Uterus (tissue), 4 donors: ENCODE measurements around the gene PPM1H. TPM values are rescaled to one million over a fixed set of nuclear protein-coding genes. Genes with fewer than 3 reads are reported as not detected.
A peak's percentile ranks its signal among the peaks of the same experiment; 100 is the strongest.

Source experiments
- DNase-seq, 2 donors: peaks; one replicate each; pipeline ENCODE4 v3.0.0-alpha.2; 2019 to 2020
- H3K27ac ChIP-seq, 2 donors: fragments of 200-600 bp; sonication (generic); 1 replicate in 1 of 2; 2 replicates in 1 of 2; pipeline ENCODE4 v1.5.1; 2016 to 2018
- H3K27me3 ChIP-seq, 2 donors: fragments of 200-600 bp; sonication (generic); one replicate each; pipeline ENCODE4 v1.5.1; 2018 to 2019; ENCODE audit warnings: control low read depth in 1 of 2
- H3K36me3 ChIP-seq, 2 donors: fragments of 200-600 bp; sonication (generic); one replicate each; pipeline ENCODE4 v1.5.1; 2019; ENCODE audit warnings: control low read depth in 1 of 2
- H3K4me1 ChIP-seq, 2 donors: fragments of 200-600 bp; sonication (generic); one replicate each; pipeline ENCODE4 v1.5.1; 2018 to 2019; ENCODE audit warnings: control low read depth in 1 of 2
- H3K4me3 ChIP-seq, 2 donors: fragments of 200-600 bp; sonication (generic); 1 replicate in 1 of 2; 2 replicates in 1 of 2; pipeline ENCODE4 v1.5.1; 2018 to 2019; ENCODE audit warnings: mild to moderate bottlenecking in 1 of 2
- H3K9me3 ChIP-seq, 2 donors: fragments of 200-600 bp; sonication (generic); one replicate each; pipeline ENCODE4 v1.5.1; 2019; ENCODE audit warnings: control low read depth in 1 of 2
- CTCF ChIP-seq, 4 experiments: fragments of 200-600 bp in 2 of 4; fragments of 450-650 bp in 2 of 4; sonication (generic) in 2 of 4; IDR thresholded peaks; one replicate each; pipeline ENCODE4 v1.5.1; 2016 to 2019; ENCODE audit warnings: antibody characterized with exemption in 4 of 4, mild to moderate bottlenecking in 2 of 4, moderate library complexity in 1 of 4
- POLR2A ChIP-seq, 2 donors: fragments of 450-650 bp; IDR thresholded peaks; one replicate each; pipeline ENCODE4 v1.6.1; 2016; ENCODE audit warnings: antibody characterized with exemption in 2 of 2, mild to moderate bottlenecking in 1 of 2, moderate library complexity in 1 of 2
- intact Hi-C: fragments of 100-400 bp; cut with DNase I; formaldehyde crosslinking; loops from one replicate; pipeline ENCODE4 v1.15.1; 2023; ENCODE audit warnings: low total_unique reads
- total RNA-seq, 4 donors: library from RNA; depleted of rRNA in 3 of 4; stranded (reverse); fragments of >200 nt in 3 of 4; gene quantifications; one replicate each; pipeline versions ENCODE4 v1.1.0 to v1.2.4, GENCODE V29; 2014 to 2023
- donor health status: DM: yes; HTN: yes; CAD: no.

The PPM1H gene
- total RNA-seq, 4 donors from 2014 or later, result 2.0 to 24.1 (median 6.6) TPM

- Histone ChIP-seq H3K36me3 (no peaks in the 10 kb centered on the region), H3K27me3 (no peaks in the 10 kb centered on the region), H3K9me3 (no peaks in the 10 kb centered on the region), H3K4me3 (no peak overlapping the region), H3K27ac (no peak overlapping the region), H3K4me1 (no peaks in the 10 kb centered on the region)
- peak; percentile 44 to 55 for DNase-seq
- TF ChIP-seq CTCF (IDR thresholded peaks at IDR 0.05) (no peak), POLR2A (IDR thresholded peaks at IDR 0.05) (no peak)
- intact Hi-C loops, result no loop called here
Measured at GRCh38 chr12:62647586-62647985, 287.4 kb downstream of the PPM1H start.

- no peaks in the 10 kb centered on the region for H3K36me3 ChIP-seq
Measured at GRCh38 chr12:62646566-62646965, 288.4 kb downstream of the PPM1H start.

GRCh38 chr12:62643486-62643885, 291.5 kb downstream of the PPM1H start:
- no peak overlapping the region for H3K27ac ChIP-seq
- DNase-seq, result no peak
- H3K27me3 ChIP-seq, result no peaks in the 10 kb centered on the region
- no peaks in the 10 kb centered on the region for H3K36me3 ChIP-seq
- no peaks in the 10 kb centered on the region for H3K4me1 ChIP-seq
- no peaks in the 10 kb centered on the region for H3K9me3 ChIP-seq
- TF ChIP-seq CTCF (IDR thresholded peaks at IDR 0.05), result no peak
- intact Hi-C loops, result no loop called here
- H3K4me3 ChIP-seq, result no peak overlapping the region

More at GRCh38 chr12:62646566-62646965, 288.4 kb downstream of the PPM1H start:
- no peaks in the 10 kb centered on the region for H3K9me3 ChIP-seq
- no peak overlapping the region for H3K27ac ChIP-seq
- TF ChIP-seq CTCF (IDR thresholded peaks at IDR 0.05) (no peak), POLR2A (IDR thresholded peaks at IDR 0.05) (no peak)
- no peak overlapping the region for H3K4me3 ChIP-seq
- H3K27me3 ChIP-seq, result no peaks in the 10 kb centered on the region
- intact Hi-C loops, result no loop called here
- no peak for DNase-seq
- H3K4me1 ChIP-seq, result no peaks in the 10 kb centered on the region

- DNase-seq, result no peak
- H3K9me3 ChIP-seq, result no peaks in the 10 kb centered on the region
- intact Hi-C loops, result no loop called here
Measured at GRCh38 chr12:62642486-62642885, 292.5 kb downstream of the PPM1H start.

GRCh38 chr12:62640910-62641448, 294.0 kb downstream of the PPM1H start:
- TF ChIP-seq CTCF (IDR thresholded peaks at IDR 0.05), result no peak
- no peak for TF ChIP-seq POLR2A (IDR thresholded peaks at IDR 0.05)
- intact Hi-C loops, result no loop called here
- H3K9me3 ChIP-seq, result no peaks in the 10 kb centered on the region
- H3K4me3 ChIP-seq, result no peak overlapping the region
- H3K36me3 ChIP-seq, result no peaks in the 10 kb centered on the region
- H3K27ac ChIP-seq, result no peak overlapping the region
- DNase-seq, result no peak
- no peaks in the 10 kb centered on the region for H3K4me1 ChIP-seq
- H3K27me3 ChIP-seq, result no peaks in the 10 kb centered on the region

More at GRCh38 chr12:62642486-62642885, 292.5 kb downstream of the PPM1H start:
- no peak for TF ChIP-seq POLR2A (IDR thresholded peaks at IDR 0.05)
- TF ChIP-seq CTCF (IDR thresholded peaks at IDR 0.05), result no peak
- H3K36me3 ChIP-seq, result no peaks in the 10 kb centered on the region
- no peaks in the 10 kb centered on the region for H3K4me1 ChIP-seq
- no peak overlapping the region for H3K27ac ChIP-seq
- no peak overlapping the region for H3K4me3 ChIP-seq
- no peaks in the 10 kb centered on the region for H3K27me3 ChIP-seq
